GM18508 (cell line): Measurements from ENCODE around the gene SLC6A20.

Source experiments
- ATAC-seq: cut with Tn5 transposase; IDR thresholded peaks from one replicate; pipeline ENCODE4 v1.9.1; 2021; ENCODE audit warnings: moderate number of reproducible peaks; ENCODE audit not compliant: insufficient read depth, unreplicated experiment

Gene SLC6A20

DNA sequence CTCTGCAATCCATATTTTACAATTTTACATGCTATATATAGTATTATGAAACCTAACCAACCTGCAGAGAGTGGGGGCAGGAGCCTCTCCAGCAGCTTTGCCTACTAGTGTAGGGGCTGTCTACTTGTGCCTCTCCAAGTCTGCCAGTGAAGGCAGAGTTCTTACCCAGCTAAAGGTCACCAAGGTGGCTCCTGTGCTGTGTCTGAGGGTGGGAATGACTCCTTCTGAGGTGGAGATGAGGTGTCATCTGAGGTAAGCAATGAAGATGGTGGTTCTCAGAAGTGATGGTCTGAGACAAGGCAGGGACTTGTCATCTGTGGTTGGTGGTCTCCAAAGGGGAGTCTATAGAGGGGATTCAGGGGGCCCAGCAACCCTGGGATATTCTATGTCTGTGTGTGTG, 59.6 kb downstream of the SLC6A20 start:
- ATAC-seq = no peak

DNA sequence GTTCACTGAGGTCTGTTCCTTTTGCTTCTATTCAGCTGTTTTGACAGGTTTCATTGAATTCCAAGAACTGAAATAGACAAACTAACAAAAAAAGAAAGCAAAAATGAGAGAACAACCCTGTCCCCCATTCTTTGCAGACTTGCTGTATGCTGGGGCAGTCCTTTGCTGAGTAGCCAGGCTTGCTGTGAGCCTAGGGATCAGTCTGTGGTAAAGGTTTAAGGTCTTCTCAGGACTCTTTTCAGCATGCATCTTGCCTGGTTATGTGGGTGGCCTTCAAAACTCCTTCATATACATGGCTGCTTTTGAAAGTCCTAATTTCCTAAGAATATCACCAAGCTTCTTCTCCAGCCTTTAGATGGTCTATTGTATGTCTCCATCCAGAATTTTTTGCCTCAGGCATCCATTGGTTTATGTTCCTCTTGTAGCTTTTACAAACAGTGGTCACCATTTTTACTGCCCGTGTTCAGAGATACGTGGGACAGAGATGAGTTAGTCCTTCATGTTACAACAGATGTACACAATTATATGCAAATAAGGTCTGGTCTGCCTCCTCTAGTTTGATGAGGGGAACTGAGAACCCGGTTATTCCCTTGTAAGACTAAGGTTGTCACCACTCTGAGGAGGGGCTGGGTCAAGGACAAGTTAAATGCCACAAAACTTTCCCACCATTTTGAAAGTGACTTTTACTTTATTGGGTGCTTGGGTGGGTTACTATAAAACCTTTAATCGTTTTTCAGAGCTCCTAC, 65.8 kb downstream of the SLC6A20 start:
- ATAC-seq = no peak

DNA sequence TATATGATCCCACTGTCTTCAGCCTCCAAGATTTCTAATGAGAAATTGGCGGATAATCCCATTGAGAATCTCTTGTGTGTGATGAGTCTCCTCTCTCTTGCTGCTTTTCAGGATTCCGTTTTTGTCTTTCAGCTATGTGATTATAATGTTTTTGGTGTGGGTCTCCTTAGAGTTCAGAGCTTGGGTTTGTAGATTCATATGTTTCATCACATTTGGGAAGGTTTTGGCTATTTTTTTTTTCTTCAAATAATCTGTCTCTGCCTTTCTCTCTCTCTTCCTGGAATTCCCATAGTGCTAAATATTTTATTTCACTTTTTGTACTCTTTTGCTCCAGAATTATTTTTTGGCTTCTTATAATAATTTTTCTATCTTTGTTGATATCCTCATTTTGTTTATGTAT, 66.7 kb downstream of the SLC6A20 start:
- no peak for ATAC-seq

DNA sequence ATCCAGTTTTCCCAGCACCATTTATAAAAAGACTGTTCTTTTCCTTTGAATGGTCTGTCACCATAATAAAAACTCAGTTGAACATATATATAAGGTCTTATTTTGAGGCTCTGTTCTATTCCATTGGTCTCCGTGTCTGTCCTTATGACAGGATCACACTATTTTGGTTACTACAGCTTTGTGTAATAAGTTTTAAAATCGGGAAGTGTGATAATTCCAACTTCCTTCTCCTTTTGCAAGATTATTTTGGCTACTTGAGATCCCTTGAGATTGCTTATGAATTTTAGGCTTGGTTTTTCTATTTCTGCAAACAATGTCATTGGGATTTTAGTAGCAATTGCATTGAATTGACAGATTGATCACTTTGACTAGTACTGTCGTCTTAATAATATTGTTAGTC, 71.4 kb downstream of the SLC6A20 start:
- ATAC-seq = no peak

DNA sequence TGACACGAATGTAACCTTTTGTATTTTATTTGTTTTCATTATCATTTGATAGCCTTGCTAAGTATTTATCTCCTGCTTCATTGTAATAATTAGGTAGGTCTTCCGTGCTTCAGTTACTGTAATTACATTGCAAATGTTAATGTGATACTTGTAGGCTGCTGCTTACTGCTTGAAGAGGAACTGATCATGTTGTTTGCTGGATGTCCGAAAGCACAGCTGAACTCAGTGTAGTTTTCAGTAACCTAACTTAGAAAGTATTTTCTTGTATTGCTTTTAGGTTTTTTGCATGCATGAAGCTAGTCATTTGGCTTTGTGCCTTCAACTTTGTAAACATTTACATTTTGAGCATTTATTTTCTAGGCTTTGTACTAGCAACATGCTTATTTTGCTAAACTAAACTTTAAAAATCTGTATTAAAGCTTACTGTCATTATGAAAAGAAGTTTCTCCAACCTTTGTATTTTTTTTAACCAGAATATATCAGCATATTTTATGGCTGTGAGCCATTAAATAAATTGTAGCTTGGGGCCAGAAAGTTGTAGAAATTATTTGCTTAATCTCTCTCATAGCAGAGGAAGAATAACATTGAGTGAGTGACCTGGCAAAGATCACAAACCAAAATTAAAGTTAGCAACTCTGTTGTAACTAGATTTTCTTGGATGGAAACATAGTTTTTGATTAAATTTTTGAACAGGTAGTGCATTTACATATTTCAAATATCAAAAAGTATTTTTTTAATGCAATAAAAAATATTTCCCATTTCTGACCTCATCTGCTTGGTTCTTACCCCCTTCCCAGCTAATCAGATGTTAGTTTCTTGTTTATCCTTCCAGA, 76.5 kb downstream of the SLC6A20 start:
- no peak for ATAC-seq

DNA sequence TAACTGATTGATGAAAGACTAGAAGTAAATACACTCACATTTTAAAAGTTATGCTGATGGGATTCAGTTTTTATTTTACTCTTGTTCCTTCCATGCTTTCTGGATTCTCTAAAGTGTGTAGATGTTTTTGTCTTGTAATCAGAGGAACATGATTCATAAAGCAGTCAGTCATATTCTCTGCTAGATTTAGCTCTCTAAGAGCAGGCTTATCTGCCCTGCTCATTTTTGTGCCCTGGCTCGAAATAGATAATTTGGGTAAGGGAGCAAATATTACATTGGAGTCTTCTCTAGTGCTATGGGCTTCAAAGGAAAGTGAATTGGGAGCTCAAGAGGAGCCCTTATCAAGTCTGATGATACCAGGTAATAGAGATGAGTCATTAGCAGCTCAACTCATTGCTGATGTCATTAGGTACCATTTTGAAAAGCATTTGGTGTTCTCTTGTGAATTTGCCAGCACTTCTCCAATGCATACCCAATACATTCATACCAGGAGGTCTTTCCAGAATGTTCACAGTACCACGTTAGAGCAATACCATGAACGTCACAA, 79.5 kb downstream of the SLC6A20 start:
- ATAC-seq = no peak

DNA sequence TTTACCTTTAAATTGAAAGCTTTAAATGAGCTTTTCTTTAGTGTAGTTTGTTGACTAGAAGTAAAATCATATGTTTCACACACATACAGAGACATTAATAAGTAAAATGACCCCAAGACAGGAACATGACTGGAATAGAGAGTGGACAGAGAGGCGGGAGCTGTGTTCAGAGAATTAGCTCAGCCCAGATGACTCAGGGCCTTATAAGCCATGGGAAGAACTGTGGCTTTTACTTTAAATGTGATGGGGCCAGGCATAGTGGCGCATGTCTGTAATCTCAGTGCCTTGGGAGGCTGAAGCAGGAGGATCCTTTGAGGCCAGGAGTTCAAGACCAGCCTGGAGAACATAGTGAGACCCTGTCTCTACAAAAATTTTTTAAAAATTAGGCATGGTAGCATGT, 80.4 kb downstream of the SLC6A20 start:
- ATAC-seq = no peak

DNA sequence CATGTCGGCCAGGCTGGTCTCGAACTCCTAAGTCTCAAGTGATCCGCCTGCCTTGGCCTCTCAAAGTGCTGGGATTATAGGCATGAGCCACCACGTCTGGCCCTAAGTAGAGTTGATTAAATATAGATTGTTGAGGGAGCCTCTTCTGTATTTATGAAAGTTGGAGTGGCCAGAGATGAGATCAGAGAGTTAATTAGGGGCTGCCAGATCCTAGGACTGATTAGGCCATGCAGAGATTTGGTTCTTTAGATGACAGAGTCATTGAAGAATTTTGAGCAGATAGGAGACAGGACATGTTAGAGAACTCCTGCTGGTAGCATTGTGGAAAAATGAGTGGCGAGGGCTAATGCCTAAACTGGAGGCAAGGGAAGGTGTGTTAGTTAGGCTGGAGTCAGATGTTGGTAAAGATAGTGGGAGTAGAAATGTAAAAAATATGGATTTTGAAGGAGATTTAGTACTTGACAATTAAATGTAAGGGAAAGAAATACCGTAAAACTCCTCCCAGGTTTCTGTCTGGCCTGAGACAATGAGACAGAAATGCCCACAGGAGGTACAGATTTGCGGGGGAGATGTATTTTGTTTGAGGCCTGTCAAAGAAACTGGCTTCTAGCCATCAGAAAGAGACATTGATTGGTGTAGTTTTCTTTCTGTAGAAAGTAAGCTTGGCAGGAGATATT, 83.8 kb downstream of the SLC6A20 start:
- ATAC-seq = no peak

DNA sequence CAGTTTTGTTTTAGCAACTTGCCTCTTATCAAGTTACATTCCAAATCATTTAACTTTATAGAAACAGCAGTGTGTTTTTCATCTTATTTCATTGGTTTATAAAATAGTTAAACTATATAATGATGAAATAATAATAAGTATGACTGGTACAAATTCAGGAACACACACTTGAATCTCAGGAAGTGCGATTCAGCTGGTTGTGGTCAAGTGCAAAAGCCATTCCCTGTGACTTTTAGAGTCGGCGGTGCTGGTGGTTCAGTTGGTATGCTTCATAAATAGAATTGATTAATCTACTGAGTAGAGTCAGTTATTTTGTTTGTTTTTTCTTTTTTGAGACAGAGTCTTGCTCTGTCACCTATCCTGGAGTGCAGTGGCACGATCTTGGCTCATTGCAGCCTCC, 84.4 kb downstream of the SLC6A20 start:
- ATAC-seq = no peak

DNA sequence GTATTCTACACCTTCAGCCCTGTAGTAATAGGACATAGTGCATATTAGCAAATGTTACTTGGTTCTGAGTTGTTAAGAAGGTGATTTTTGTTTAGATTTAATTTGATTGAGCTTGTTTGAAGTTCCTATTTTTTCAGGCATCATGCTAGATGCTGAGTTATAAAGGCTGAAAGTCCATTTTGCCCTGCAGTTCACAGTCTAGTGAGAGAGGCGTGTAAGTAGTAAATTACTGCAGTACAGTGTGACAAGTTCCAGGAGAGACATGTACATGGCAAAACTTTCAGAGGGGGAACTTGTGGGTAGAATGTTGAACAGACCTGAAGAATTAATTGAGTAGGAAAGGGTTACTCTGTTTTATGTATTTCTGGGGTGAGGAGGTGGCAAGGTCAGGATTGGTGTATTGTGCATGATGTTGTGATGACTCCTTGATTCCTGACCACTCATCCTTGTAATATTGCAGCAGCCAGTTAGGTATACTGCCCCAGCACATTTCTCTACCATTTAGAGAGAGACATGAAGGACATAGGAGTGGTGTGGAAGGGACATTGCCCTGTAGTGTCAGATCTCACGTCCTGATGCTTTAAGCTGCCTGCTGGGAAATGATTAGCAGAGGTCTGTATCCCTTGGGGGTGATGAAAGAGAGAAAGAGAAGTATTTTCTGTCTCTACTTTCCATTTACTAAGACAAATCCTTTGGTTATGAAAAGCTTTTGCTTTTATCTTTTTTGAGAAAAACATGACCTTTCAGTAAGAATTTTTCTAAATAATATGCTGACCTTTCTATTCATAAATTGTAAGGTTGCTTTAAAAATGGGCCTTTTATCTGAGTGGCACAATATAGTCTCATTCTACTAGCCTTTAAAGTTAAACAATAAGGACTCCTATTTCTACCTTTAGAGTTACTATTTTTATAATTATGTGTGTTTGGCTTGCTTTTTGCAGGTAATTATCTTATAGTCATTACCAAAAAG, 90.2 kb downstream of the SLC6A20 start:
- ATAC-seq = no peak
